ENCODE measurements around the gene IGSF9B. TPM values are rescaled to one million over a fixed set of nuclear protein-coding genes. Genes with fewer than 3 reads are reported as not detected.

The IGSF9B gene
- total RNA-seq, 1 donor from 2014 or later, result 209 TPM

DNA sequence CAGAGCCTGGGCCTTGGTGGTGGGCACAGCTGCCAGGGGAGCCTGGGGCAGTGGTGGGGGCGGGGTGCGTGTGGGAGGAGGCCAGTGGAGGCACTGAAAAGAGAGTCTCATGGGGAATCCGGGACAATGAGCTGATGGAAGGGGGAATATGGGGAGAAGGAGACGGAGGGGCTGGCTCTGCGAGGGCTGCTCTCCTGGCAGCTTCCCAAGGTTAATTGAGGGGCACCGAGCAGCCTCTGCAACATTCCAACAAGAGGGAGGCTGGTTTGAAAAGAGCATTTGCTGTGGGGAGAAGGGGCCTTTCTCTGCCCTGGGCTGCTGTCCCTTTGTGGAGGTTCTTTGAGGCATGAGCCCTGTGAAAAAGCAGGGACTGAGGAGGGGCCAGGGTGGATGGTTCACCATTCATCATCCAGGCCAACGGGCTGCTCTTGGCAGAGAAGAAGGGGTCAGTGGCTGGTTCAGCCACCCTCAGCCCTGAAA is 9.4 kb upstream of the IGSF9B start:
- Mint-ChIP-seq H3K27me3 (ENCODE audit: unreplicated experiment) (peaks cover 19% of the 10 kb centered on the region), H3K4me1 (ENCODE audit: low read depth, unreplicated experiment) (peaks cover 13% of the 10 kb centered on the region), H3K36me3 (ENCODE audit: unreplicated experiment) (no peaks in the 10 kb centered on the region), H3K9me3 (ENCODE audit: unreplicated experiment) (peaks cover 18% of the 10 kb centered on the region), H3K4me3 (ENCODE audit: unreplicated experiment) (peak overlapping the region; percentile 50), H3K27ac (ENCODE audit: unreplicated experiment) (peak overlapping the region; percentile 62)
- no peak for TF ChIP-seq CTCF (IDR thresholded peaks at IDR 0.05; ENCODE audit: partially characterized antibody, unreplicated experiment)
- no peak for DNase-seq

DNA sequence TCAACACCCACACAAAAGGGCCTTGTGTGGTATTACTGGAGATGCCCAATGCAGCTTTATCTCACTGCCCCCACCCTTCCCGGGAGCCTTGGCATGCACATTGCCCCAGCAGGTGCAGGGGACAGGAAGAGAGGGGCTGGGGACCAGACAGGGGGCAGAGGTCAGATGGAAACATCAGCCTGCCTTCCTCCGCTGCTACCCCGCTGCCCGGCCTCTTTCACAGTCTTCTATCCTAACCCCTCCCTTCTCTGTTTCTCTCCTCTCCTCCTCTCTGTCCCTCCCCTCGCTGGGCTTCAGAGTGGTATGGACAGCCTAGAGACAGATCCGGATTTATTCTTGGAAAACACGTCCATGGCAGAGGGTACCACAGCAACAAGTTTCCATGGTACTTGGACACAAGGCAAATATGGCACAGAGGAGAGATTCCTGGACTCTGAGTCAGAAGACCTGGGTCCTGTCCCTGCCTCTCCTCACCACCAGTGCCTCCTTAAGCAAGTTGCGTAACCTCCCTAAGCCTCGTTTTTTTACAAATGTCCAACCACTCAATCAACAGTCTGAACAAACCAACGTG is 8.3 kb upstream of the IGSF9B start:
- no peak overlapping the region for H3K27ac Mint-ChIP-seq (ENCODE audit: unreplicated experiment)
- DNase-seq, result no peak

GRCh38 chr11:133964356-133964755 is 7.6 kb upstream of the IGSF9B start:
- no peaks in the 10 kb centered on the region for H3K36me3 Mint-ChIP-seq (ENCODE audit: unreplicated experiment)
- DNase-seq, result no peak
- H3K27me3 Mint-ChIP-seq (ENCODE audit: unreplicated experiment), result peaks cover 18% of the 10 kb centered on the region
- peaks cover 11% of the 10 kb centered on the region for H3K4me1 Mint-ChIP-seq (ENCODE audit: low read depth, unreplicated experiment)
- peaks cover 16% of the 10 kb centered on the region for H3K9me3 Mint-ChIP-seq (ENCODE audit: unreplicated experiment)
- no peak overlapping the region for H3K27ac Mint-ChIP-seq (ENCODE audit: unreplicated experiment)
- TF ChIP-seq CTCF (IDR thresholded peaks at IDR 0.05; ENCODE audit: partially characterized antibody, unreplicated experiment), result no peak
- no peak overlapping the region for H3K4me3 Mint-ChIP-seq (ENCODE audit: unreplicated experiment)

More for the DNA sequence above, 8.3 kb upstream of the IGSF9B start:
- no peak for TF ChIP-seq CTCF (IDR thresholded peaks at IDR 0.05; ENCODE audit: partially characterized antibody, unreplicated experiment)
- Mint-ChIP-seq H3K36me3 (ENCODE audit: unreplicated experiment) (no peaks in the 10 kb centered on the region), H3K27me3 (ENCODE audit: unreplicated experiment) (peaks cover 19% of the 10 kb centered on the region), H3K4me3 (ENCODE audit: unreplicated experiment) (no peak overlapping the region), H3K9me3 (ENCODE audit: unreplicated experiment) (peaks cover 18% of the 10 kb centered on the region), H3K4me1 (ENCODE audit: low read depth, unreplicated experiment) (peaks cover 13% of the 10 kb centered on the region)

DNA sequence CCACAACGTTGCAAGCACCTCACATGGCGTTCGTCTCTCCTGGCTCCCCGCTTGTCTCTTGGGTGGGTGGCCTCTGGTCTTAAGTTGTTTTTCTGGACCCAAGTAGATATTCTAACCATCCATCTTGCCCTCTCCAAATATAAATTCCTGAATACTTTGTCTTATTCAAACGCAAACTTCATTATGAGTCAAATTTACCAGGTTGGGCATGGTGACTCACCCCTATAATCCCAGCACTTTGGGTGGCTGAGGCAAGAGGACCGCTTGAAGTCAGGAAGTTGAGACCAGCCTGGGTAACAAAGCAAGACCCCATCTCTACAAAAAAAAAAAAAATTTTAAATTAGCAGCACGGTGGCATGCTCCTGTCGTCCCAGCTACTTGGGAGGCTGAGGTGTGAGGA is 5.1 kb upstream of the IGSF9B start:
- H3K36me3 Mint-ChIP-seq (ENCODE audit: unreplicated experiment), result no peaks in the 10 kb centered on the region
- H3K9me3 Mint-ChIP-seq (ENCODE audit: unreplicated experiment), result peaks cover 13% of the 10 kb centered on the region
- no peak for TF ChIP-seq CTCF (IDR thresholded peaks at IDR 0.05; ENCODE audit: partially characterized antibody, unreplicated experiment)
- H3K27me3 Mint-ChIP-seq (ENCODE audit: unreplicated experiment), result peaks cover 15% of the 10 kb centered on the region
- no peak for DNase-seq
- no peak overlapping the region for H3K27ac Mint-ChIP-seq (ENCODE audit: unreplicated experiment)
- H3K4me3 Mint-ChIP-seq (ENCODE audit: unreplicated experiment), result no peak overlapping the region
- H3K4me1 Mint-ChIP-seq (ENCODE audit: low read depth, unreplicated experiment), result peaks cover 15% of the 10 kb centered on the region

- no peak for TF ChIP-seq CTCF (IDR thresholded peaks at IDR 0.05; ENCODE audit: partially characterized antibody, unreplicated experiment)
- Mint-ChIP-seq H3K9me3 (ENCODE audit: unreplicated experiment) (peaks cover 10% of the 10 kb centered on the region), H3K27me3 (ENCODE audit: unreplicated experiment) (peaks cover 22% of the 10 kb centered on the region), H3K4me1 (ENCODE audit: low read depth, unreplicated experiment) (peaks cover 23% of the 10 kb centered on the region), H3K36me3 (ENCODE audit: unreplicated experiment) (no peaks in the 10 kb centered on the region), H3K27ac (ENCODE audit: unreplicated experiment) (peak overlapping the region; percentile 28), H3K4me3 (ENCODE audit: unreplicated experiment) (peak overlapping the region; percentile 85)
- DNase-seq, result no peak
These were observed 1.1 kb upstream of the IGSF9B start for GRCh38 chr11:133957900-133958299.
